Measurements from ENCODE around the gene RPS21.
A peak's percentile ranks its signal among the peaks of the same experiment; 100 is the strongest.

The RPS21 gene

GRCh38 chr20:62365814-62366369, 21.0 kb upstream of the RPS21 start:
- Histone ChIP-seq H3K9me3 (ENCODE audit: insufficient read depth, low read length, severe bottlenecking) (no peaks in the 10 kb centered on the region), H3K4me3 (ENCODE audit: low read depth in 1 of 2, low read length in 2 of 2) (no peak overlapping the region), H2AFZ (ENCODE audit: low read depth, low read length) (no peak overlapping the region), H3K36me3 (ENCODE audit: insufficient read depth, low read length) (no peaks in the 10 kb centered on the region), H3K27me3 (ENCODE audit: insufficient read depth, low read length, poor library complexity) (peaks cover 2% of the 10 kb centered on the region), H3K27ac (ENCODE audit: low read length) (no peak overlapping the region), H3K4me1 (ENCODE audit: insufficient read depth, low read length) (no peaks in the 10 kb centered on the region), H3K4me2 (ENCODE audit: insufficient read depth, low read length) (no peak overlapping the region), H3K79me2 (ENCODE audit: insufficient read depth, low read length) (no peaks in the 10 kb centered on the region), H4K20me1 (ENCODE audit: insufficient read depth, low read length) (peaks cover 15% of the 10 kb centered on the region), H3K9ac (ENCODE audit: low read depth, low read length) (no peak overlapping the region)
- ATAC-seq (ENCODE audit: insufficient read depth, low read depth) (0 out of 3 replicates have a peak, but pooled peaks have one; percentile 25), DNase-seq (no peak)
- TF ChIP-seq EZH2 (IDR thresholded peaks at IDR 0.05; ENCODE audit: borderline replicate concordance, low read depth, low read length, severe bottlenecking): no peak
- TF ChIP-seq, protein P1, sequence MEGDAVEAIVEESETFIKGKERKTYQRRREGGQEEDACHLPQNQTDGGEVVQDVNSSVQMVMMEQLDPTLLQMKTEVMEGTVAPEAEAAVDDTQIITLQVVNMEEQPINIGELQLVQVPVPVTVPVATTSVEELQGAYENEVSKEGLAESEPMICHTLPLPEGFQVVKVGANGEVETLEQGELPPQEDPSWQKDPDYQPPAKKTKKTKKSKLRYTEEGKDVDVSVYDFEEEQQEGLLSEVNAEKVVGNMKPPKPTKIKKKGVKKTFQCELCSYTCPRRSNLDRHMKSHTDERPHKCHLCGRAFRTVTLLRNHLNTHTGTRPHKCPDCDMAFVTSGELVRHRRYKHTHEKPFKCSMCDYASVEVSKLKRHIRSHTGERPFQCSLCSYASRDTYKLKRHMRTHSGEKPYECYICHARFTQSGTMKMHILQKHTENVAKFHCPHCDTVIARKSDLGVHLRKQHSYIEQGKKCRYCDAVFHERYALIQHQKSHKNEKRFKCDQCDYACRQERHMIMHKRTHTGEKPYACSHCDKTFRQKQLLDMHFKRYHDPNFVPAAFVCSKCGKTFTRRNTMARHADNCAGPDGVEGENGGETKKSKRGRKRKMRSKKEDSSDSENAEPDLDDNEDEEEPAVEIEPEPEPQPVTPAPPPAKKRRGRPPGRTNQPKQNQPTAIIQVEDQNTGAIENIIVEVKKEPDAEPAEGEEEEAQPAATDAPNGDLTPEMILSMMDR (IDR thresholded peaks at IDR 0.05; ENCODE audit: borderline replicate concordance, extremely low read depth, low read length, poor library complexity, severe bottlenecking): no peak

DNA sequence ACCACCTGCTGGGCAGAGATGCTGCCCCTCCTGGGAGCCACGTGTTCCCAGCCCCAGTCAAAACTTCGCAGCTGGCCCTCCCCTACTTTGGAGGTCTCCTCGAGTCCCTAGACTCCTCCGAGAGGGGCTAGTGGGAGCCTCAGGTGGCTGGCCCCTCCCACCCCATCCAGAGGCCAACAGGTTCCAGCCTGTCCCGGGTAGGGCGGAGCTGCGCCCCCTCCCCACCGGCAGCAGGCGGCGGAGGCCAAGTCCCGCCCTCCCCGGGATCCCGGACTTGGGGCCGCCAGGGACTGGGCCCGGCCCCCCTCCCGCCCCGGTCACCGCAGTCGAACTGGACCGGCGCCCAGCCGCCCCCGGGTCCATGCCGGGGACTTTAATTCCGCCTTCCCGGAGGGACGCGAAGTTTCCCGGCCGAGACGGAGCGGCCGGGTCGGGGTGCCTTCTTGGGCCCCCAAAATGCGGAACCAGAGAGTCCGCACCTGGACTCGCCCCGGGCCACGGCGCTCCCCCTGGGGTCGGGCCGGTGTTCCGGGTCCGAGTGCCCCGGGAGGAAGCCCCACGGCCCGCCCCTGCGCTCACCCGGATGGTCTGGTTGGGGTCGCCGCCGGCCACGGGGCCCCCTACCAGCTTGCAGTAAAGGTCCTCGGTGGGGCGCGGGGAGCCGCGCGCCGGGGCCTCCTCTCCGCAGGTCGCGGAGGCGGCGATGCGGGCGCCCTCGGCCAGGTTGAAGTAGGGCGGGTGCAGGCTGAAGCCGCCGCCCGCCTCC, 20.4 kb upstream of the RPS21 start:
- Histone ChIP-seq H3K4me2 (ENCODE audit: insufficient read depth, low read length) (no peak overlapping the region), H3K4me1 (ENCODE audit: insufficient read depth, low read length) (no peaks in the 10 kb centered on the region), H3K4me3 (ENCODE audit: low read depth in 1 of 2, low read length in 2 of 2) (no peak overlapping the region), H2AFZ (ENCODE audit: low read depth, low read length) (no peak overlapping the region), H3K27me3 (ENCODE audit: insufficient read depth, low read length, poor library complexity) (peaks cover 2% of the 10 kb centered on the region), H3K79me2 (ENCODE audit: insufficient read depth, low read length) (no peaks in the 10 kb centered on the region), H3K9me3 (ENCODE audit: insufficient read depth, low read length, severe bottlenecking) (no peaks in the 10 kb centered on the region), H3K36me3 (ENCODE audit: insufficient read depth, low read length) (no peaks in the 10 kb centered on the region), H3K9ac (ENCODE audit: low read depth, low read length) (no peak overlapping the region), H3K27ac (ENCODE audit: low read length) (no peak overlapping the region), H4K20me1 (ENCODE audit: insufficient read depth, low read length) (peaks cover 15% of the 10 kb centered on the region)
- no peak for TF ChIP-seq EZH2 (IDR thresholded peaks at IDR 0.05; ENCODE audit: borderline replicate concordance, low read depth, low read length, severe bottlenecking)
- TF ChIP-seq, protein P1 (IDR thresholded peaks at IDR 0.05; ENCODE audit: borderline replicate concordance, extremely low read depth, low read length, poor library complexity, severe bottlenecking): no peak
- DNase-seq (no peak), ATAC-seq (ENCODE audit: insufficient read depth, low read depth) (no peak)

DNA sequence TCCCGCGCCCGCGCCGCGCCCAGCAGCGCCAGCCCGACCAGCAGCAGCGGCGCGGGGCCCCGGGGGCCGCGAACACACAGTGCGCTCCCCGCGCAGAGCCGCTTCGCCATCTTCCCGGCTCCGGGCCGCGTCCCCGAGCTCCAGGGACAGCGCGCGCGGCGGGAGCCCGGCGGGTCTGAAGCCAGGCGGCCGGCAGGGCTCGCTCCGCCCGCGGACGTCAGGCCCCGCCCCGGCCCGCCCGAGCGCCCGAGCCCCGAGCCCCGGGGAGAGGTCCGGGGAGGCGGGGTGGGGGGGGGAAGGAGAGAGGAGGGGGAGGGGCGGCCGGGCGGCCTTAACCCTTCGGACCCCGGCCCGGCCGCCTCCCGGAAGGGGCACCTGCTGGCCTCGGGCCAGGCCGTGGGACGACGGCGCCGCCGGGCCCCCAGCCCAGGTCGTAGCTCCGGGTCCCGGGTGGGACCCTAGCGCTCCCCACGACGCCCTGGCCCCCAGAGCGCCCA, 19.7 kb upstream of the RPS21 start, which contains the start of gene LAMA5:
TSS of gene LAMA5 (minus strand) at position 177 of the 497 bp plus-strand sequence. CDS start at position 110, 67 bp downstream.
- peaks cover 13% of the 10 kb centered on the region for H4K20me1 ChIP-seq (ENCODE audit: insufficient read depth, low read length)
- no peak for TF ChIP-seq EZH2 (IDR thresholded peaks at IDR 0.05; ENCODE audit: borderline replicate concordance, low read depth, low read length, severe bottlenecking)
- TF ChIP-seq, protein P1 (IDR thresholded peaks at IDR 0.05; ENCODE audit: borderline replicate concordance, extremely low read depth, low read length, poor library complexity, severe bottlenecking): no peak
- no peak within 1 kb of the TSS for H2AFZ ChIP-seq (ENCODE audit: low read depth, low read length)
- no peaks in the 10 kb centered on the region for H3K4me1 ChIP-seq (ENCODE audit: insufficient read depth, low read length)
- no peak for DNase-seq
- no peak within 1 kb of the TSS for H3K27ac ChIP-seq (ENCODE audit: low read length)
- peaks cover 2% of the 10 kb centered on the region for H3K27me3 ChIP-seq (ENCODE audit: insufficient read depth, low read length, poor library complexity)
- ATAC-seq (ENCODE audit: insufficient read depth, low read depth): no peak
- H3K4me3 ChIP-seq (ENCODE audit: low read depth in 1 of 2, low read length in 2 of 2): no peak within 1 kb of the TSS
- no peaks in the 10 kb centered on the region for H3K36me3 ChIP-seq (ENCODE audit: insufficient read depth, low read length)
- no peak within 1 kb of the TSS for H3K4me2 ChIP-seq (ENCODE audit: insufficient read depth, low read length)
- H3K9ac ChIP-seq (ENCODE audit: low read depth, low read length): no peak within 1 kb of the TSS
- no peaks in the 10 kb centered on the region for H3K79me2 ChIP-seq (ENCODE audit: insufficient read depth, low read length)
- H3K9me3 ChIP-seq (ENCODE audit: insufficient read depth, low read length, severe bottlenecking): no peaks in the 10 kb centered on the region
